Measurements from ENCODE around the gene TEDDM1. TPM values are rescaled to one million over a fixed set of nuclear protein-coding genes. Genes with fewer than 3 reads are reported as not detected.

TEDDM1 gene
- total and polyA plus RNA-seq, 2 donors (not counting 3 experiments of a cell fraction or from before 2014, with no cell fraction given): not detected

DNA sequence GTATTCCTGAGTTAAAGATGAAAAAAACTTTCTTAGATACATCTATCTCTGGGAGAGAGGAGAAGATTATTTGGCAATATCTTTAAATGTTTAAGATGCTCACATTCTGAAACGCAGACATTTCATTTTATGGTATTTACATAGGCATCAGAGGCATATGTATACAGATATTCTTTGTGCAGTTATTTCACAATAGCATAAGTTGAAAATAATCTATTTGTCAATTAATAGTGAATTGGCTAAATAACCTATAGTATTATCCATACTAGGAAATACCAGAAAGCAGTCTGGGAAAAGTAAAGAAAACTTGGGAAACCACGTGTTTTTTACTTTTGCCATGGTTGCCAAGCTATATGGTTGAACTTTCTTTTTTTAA lies 44.8 kb downstream of the TEDDM1 start:
- Histone ChIP-seq H3K27me3 (ENCODE audit: control insufficient read depth in 2 of 2, insufficient read depth in 2 of 2, low read length in 2 of 2) (peaks cover 0 to 2% of the 10 kb centered on the region in 2 experiments), H3K4me1 (ENCODE audit: control insufficient read depth, extremely low read depth, insufficient read depth, low read length) (no peaks in the 10 kb centered on the region), H2AFZ (ENCODE audit: low read depth, low read length) (no peak overlapping the region), H3K9ac (replicated peaks; ENCODE audit: extremely low read depth, insufficient read depth, low read length) (no peak overlapping the region), H3K9me1 (replicated peaks; ENCODE audit: control insufficient read depth, extremely low read depth, insufficient read depth, low read length) (no peaks in the 10 kb centered on the region), H3K9me3 (replicated peaks; ENCODE audit: control insufficient read depth, insufficient read depth, low read length) (no peaks in the 10 kb centered on the region), H4K20me1 (replicated peaks; ENCODE audit: control insufficient read depth, extremely low read depth, insufficient read depth, low read length) (no peaks in the 10 kb centered on the region), H3K36me3 (ENCODE audit: control insufficient read depth in 2 of 2, extremely low read depth in 1 of 2, insufficient read depth in 2 of 2, low read length in 2 of 2) (no peaks in the 10 kb centered on the region), H3K79me2 (ENCODE audit: control insufficient read depth, insufficient read depth, low read length) (no peaks in the 10 kb centered on the region), H3K27ac (ENCODE audit: insufficient read depth, low read depth, low read length) (no peak overlapping the region), H3K4me3 (replicated peaks in 1 of 3; ENCODE audit: insufficient read depth in 1 of 3, low read depth in 1 of 3, low read length in 3 of 3) (no peak overlapping the region), H3K4me2 (ENCODE audit: insufficient read depth, low read length) (no peak overlapping the region)
- BruUV-seq (replicated peaks): no TSS peak
- ChIA-PET POLR2A (no interaction called here), CTCF (interaction anchor here (0.6 kb wide), 1 partner anchor 213 kb away, joined by 3 read pairs; no protein-coding TSS in a partner anchor)
- FAIRE-seq (no peak), DNase-seq (ENCODE audit: low read depth, low spot score) (no peak)
- dilution Hi-C loops (cut with MboI; ENCODE audit: extremely low pct_ligation_motif_present, low sequenced_read_pairs) (no loop called here), intact Hi-C loops (cut with micrococcal nuclease) (no loop called here)
- no peak for TF ChIP-seq FOS (IDR thresholded peaks at IDR 0.05; ENCODE audit: borderline replicate concordance, insufficient read depth, low read length)
- TF ChIP-seq, protein P1, sequence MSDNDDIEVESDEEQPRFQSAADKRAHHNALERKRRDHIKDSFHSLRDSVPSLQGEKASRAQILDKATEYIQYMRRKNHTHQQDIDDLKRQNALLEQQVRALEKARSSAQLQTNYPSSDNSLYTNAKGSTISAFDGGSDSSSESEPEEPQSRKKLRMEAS (IDR thresholded peaks at IDR 0.05; ENCODE audit: insufficient read depth, insufficient read length): no peak
- no peak for TF ChIP-seq POLR2A (IDR thresholded peaks at IDR 0.05; ENCODE audit: low read depth, low read length)
- TF ChIP-seq JUN (IDR thresholded peaks at IDR 0.05; ENCODE audit: borderline replicate concordance, insufficient read depth, insufficient read length, low read depth): no peak
- TF ChIP-seq MYC (IDR thresholded peaks at IDR 0.05; ENCODE audit: low read depth, low read length): no peak
- TF ChIP-seq GATA2 (IDR thresholded peaks at IDR 0.05; ENCODE audit: insufficient read depth, insufficient read length, low read depth, low read length): no peak
- TF ChIP-seq EZH2 (IDR thresholded peaks at IDR 0.05; ENCODE audit: borderline replicate concordance, low read depth, low read length, severe bottlenecking): no peak
- no peak for TF ChIP-seq POLR2AphosphoS5 (IDR thresholded peaks at IDR 0.05; ENCODE audit: insufficient read depth, low read depth, low read length)
- TF ChIP-seq, protein P2, sequence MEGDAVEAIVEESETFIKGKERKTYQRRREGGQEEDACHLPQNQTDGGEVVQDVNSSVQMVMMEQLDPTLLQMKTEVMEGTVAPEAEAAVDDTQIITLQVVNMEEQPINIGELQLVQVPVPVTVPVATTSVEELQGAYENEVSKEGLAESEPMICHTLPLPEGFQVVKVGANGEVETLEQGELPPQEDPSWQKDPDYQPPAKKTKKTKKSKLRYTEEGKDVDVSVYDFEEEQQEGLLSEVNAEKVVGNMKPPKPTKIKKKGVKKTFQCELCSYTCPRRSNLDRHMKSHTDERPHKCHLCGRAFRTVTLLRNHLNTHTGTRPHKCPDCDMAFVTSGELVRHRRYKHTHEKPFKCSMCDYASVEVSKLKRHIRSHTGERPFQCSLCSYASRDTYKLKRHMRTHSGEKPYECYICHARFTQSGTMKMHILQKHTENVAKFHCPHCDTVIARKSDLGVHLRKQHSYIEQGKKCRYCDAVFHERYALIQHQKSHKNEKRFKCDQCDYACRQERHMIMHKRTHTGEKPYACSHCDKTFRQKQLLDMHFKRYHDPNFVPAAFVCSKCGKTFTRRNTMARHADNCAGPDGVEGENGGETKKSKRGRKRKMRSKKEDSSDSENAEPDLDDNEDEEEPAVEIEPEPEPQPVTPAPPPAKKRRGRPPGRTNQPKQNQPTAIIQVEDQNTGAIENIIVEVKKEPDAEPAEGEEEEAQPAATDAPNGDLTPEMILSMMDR (IDR thresholded peaks at IDR 0.05; ENCODE audit: extremely low read depth in 1 of 2, insufficient read depth in 1 of 2, low read depth in 1 of 2, low read length in 2 of 2): no peak

Measured in endothelial cell of umbilical vein (primary cell).